Fibroblast of skin of right biceps (primary cell): Measurements from ENCODE around the gene SOAT1.

Experiments
- DNase-seq: peaks from one replicate; pipeline ENCODE4 v3.0.0-alpha.2; 2013

The SOAT1 gene

GRCh38 chr1:179310291-179310690 lies 16.7 kb downstream of the SOAT1 start:
- peak; percentile 63 for DNase-seq

- DNase-seq: peak; percentile 83
Observed at GRCh38 chr1:179310721-179311120, 17.1 kb downstream of the SOAT1 start.

- no peak for DNase-seq
Observed at GRCh38 chr1:179311149-179311700, 17.6 kb downstream of the SOAT1 start.

- DNase-seq: no peak
Observed at GRCh38 chr1:179313004-179313403, 19.4 kb downstream of the SOAT1 start.

- DNase-seq: no peak
Observed at GRCh38 chr1:179314928-179315327, 21.3 kb downstream of the SOAT1 start.

GRCh38 chr1:179318491-179318890 lies 24.9 kb downstream of the SOAT1 start:
- DNase-seq: no peak

- DNase-seq: no peak
Observed at GRCh38 chr1:179321533-179322216, 28.1 kb downstream of the SOAT1 start.

- DNase-seq: no peak
Observed at GRCh38 chr1:179322557-179322956, 29.0 kb downstream of the SOAT1 start.

- no peak for DNase-seq
Observed at GRCh38 chr1:179323436-179323835, 29.8 kb downstream of the SOAT1 start.

GRCh38 chr1:179325836-179326235 lies 32.2 kb downstream of the SOAT1 start:
- no peak for DNase-seq

GRCh38 chr1:179326746-179327145 lies 33.1 kb downstream of the SOAT1 start:
- no peak for DNase-seq

GRCh38 chr1:179327196-179327595 lies 33.6 kb downstream of the SOAT1 start:
- DNase-seq: no peak

GRCh38 chr1:179327679-179328078 lies 34.1 kb downstream of the SOAT1 start:
- no peak for DNase-seq

- DNase-seq: no peak
Observed at GRCh38 chr1:179329862-179330261, 36.3 kb downstream of the SOAT1 start.

GRCh38 chr1:179334440-179334839 lies 40.8 kb downstream of the SOAT1 start:
- DNase-seq: no peak

- no peak for DNase-seq
Observed at GRCh38 chr1:179337288-179337687, 43.7 kb downstream of the SOAT1 start.

- no peak for DNase-seq
Observed at GRCh38 chr1:179337942-179338560, 44.5 kb downstream of the SOAT1 start.

GRCh38 chr1:179340918-179341317 lies 47.3 kb downstream of the SOAT1 start:
- no peak for DNase-seq

- no peak for DNase-seq
Observed at GRCh38 chr1:179341943-179342547, 48.4 kb downstream of the SOAT1 start.

- DNase-seq: no peak
Observed at GRCh38 chr1:179342740-179343404, 49.3 kb downstream of the SOAT1 start.

- DNase-seq: no peak
Observed at GRCh38 chr1:179351281-179351680, 57.7 kb downstream of the SOAT1 start.

- no peak for DNase-seq
Observed at GRCh38 chr1:179352236-179352635, 58.6 kb downstream of the SOAT1 start.

GRCh38 chr1:179353546-179353945 lies 59.9 kb downstream of the SOAT1 start:
- DNase-seq: peak; percentile 62

GRCh38 chr1:179361631-179362030 lies 68.0 kb downstream of the SOAT1 start:
- peak; percentile 23 for DNase-seq
